OCI-LY3 (cell line): ENCODE data around the gene HSDL2.
A peak's percentile ranks its signal among the peaks of the same experiment; 100 is the strongest.
"Not testable (repeated sequence)": the region's sequence is repeated elsewhere in the genome, so short reads cannot be mapped to it uniquely, and the experiment has no call there.

ENCODE experiments used
- H2AFZ ChIP-seq: fragments of 200-600, 300-600 bp; shearing (Covaris generic); 2 replicates; pipeline ENCODE4 v1.6.0; 2014; ENCODE audit warnings: antibody characterized with exemption, low read depth, low read length
- H3K27ac ChIP-seq: fragments of 200-600, 300-600 bp; sonication (generic); 2 replicates; pipeline ENCODE4 v1.5.1; 2014; ENCODE audit warnings: mild to moderate bottlenecking, low read length, moderate library complexity, mixed read lengths
- H3K27me3 ChIP-seq: fragments of 200-600, 300-600 bp; sonication (generic); 2 replicates; pipeline ENCODE4 v1.6.1; 2014; ENCODE audit warnings: low read depth, low read length, mixed read lengths
- H3K36me3 ChIP-seq: fragments of 200-600, 300-600 bp; sonication (generic); replicated peaks from 2 replicates; pipeline ENCODE3; 2014; ENCODE audit warnings: low read depth, low read length, mixed read lengths
- H3K4me1 ChIP-seq: fragments of 300-600, 200-600 bp; sonication (generic); 2 replicates; pipeline ENCODE4 v1.6.1; 2014; ENCODE audit warnings: low read length, mixed read lengths
- H3K4me2 ChIP-seq: fragments of 200-600, 300-600 bp; sonication (generic); 2 replicates; pipeline ENCODE4 v1.6.1; 2014; ENCODE audit warnings: low read length, mixed read lengths
- H3K4me3 ChIP-seq: fragments of 300-600, 200-600 bp; sonication (generic); 2 replicates; pipeline ENCODE4 v1.5.1; 2014; ENCODE audit warnings: antibody characterized with exemption, mild to moderate bottlenecking, low read length, moderate library complexity
- H3K79me2 ChIP-seq: fragments of 300-600, 200-600 bp; shearing (Covaris generic); 2 replicates; pipeline ENCODE4 v1.6.1; 2014; ENCODE audit warnings: mild to moderate bottlenecking, low read length, mixed read lengths
- H3K9ac ChIP-seq: fragments of 300-600, 200-600 bp; shearing (Covaris generic); 2 replicates; pipeline ENCODE4 v1.6.0; 2014; ENCODE audit warnings: mild to moderate bottlenecking, low read length, moderate library complexity
- H3K9me3 ChIP-seq: fragments of 200-600, 300-600 bp; shearing (Covaris generic); 2 replicates; pipeline ENCODE4 v1.6.1; 2014; ENCODE audit warnings: low read length, mixed read lengths; ENCODE audit not compliant: insufficient read depth
- H4K20me1 ChIP-seq: fragments of 200-600, 300-600 bp; sonication (generic); 2 replicates; pipeline ENCODE4 v1.6.1; 2016; ENCODE audit warnings: low read length, mixed read lengths; ENCODE audit not compliant: insufficient read depth
- CTCF ChIP-seq: fragments of 200-600, 300-600 bp; sonication (generic); IDR thresholded peaks from 2 replicates; pipeline ENCODE4 v1.5.1; 2014; ENCODE audit warnings: antibody characterized with exemption, low read length, low read depth
- EZH2phosphoT487 ChIP-seq: fragments of 200-600 bp; shearing (Covaris generic); IDR thresholded peaks from 2 replicates; pipeline ENCODE4 v1.6.1; 2018; ENCODE audit warnings: antibody characterized with exemption, mixed run types, low read depth

Gene HSDL2

GRCh38 chr9:112355427-112355897 lies 24.4 kb upstream of the HSDL2 start:
- Histone ChIP-seq H3K36me3 (no peaks in the 10 kb centered on the region), H2AFZ (no peak overlapping the region), H4K20me1 (no peaks in the 10 kb centered on the region), H3K9me3 (no peaks in the 10 kb centered on the region), H3K27ac (no peak overlapping the region), H3K9ac (no peak overlapping the region), H3K27me3 (no peaks in the 10 kb centered on the region), H3K4me3 (no peak overlapping the region), H3K4me1 (no peaks in the 10 kb centered on the region), H3K79me2 (no peaks in the 10 kb centered on the region), H3K4me2 (no peak overlapping the region)
- TF ChIP-seq CTCF: no peak
- no peak for TF ChIP-seq EZH2phosphoT487

GRCh38 chr9:112360047-112360804 lies 19.7 kb upstream of the HSDL2 start:
- H3K4me3 ChIP-seq: no peak overlapping the region
- H3K4me2 ChIP-seq: no peak overlapping the region
- no peaks in the 10 kb centered on the region for H4K20me1 ChIP-seq
- H3K27me3 ChIP-seq: no peaks in the 10 kb centered on the region
- H3K79me2 ChIP-seq: no peaks in the 10 kb centered on the region
- H3K9me3 ChIP-seq: no peaks in the 10 kb centered on the region
- no peak overlapping the region for H3K9ac ChIP-seq
- TF ChIP-seq EZH2phosphoT487 (no peak), CTCF (no peak)
- H3K27ac ChIP-seq: no peak overlapping the region
- H3K36me3 ChIP-seq: no peaks in the 10 kb centered on the region
- no peaks in the 10 kb centered on the region for H3K4me1 ChIP-seq
- H2AFZ ChIP-seq: no peak overlapping the region

GRCh38 chr9:112361601-112362000 lies 18.3 kb upstream of the HSDL2 start:
- H2AFZ ChIP-seq: no peak overlapping the region
- peak overlapping the region; percentile 43 for H3K4me2 ChIP-seq

GRCh38 chr9:112364761-112365160 lies 15.1 kb upstream of the HSDL2 start:
- Histone ChIP-seq H3K27me3 (no peaks in the 10 kb centered on the region), H3K4me1 (no peaks in the 10 kb centered on the region), H3K27ac (no peak overlapping the region), H3K4me2 (no peak overlapping the region), H3K79me2 (no peaks in the 10 kb centered on the region), H4K20me1 (no peaks in the 10 kb centered on the region), H3K9ac (no peak overlapping the region), H3K9me3 (no peaks in the 10 kb centered on the region), H3K36me3 (no peaks in the 10 kb centered on the region), H3K4me3 (no peak overlapping the region), H2AFZ (no peak overlapping the region)
- TF ChIP-seq CTCF (no peak), EZH2phosphoT487 (no peak)

More at GRCh38 chr9:112361601-112362000, 18.3 kb upstream of the HSDL2 start:
- Histone ChIP-seq H3K79me2 (no peaks in the 10 kb centered on the region), H3K27me3 (no peaks in the 10 kb centered on the region), H3K9me3 (no peaks in the 10 kb centered on the region), H3K27ac (no peak overlapping the region), H3K4me3 (peak overlapping the region; percentile 20; the same call in 1 of the 2 replicates), H3K9ac (no peak overlapping the region), H4K20me1 (no peaks in the 10 kb centered on the region), H3K4me1 (no peaks in the 10 kb centered on the region), H3K36me3 (no peaks in the 10 kb centered on the region)
- TF ChIP-seq EZH2phosphoT487 (no peak), CTCF (peak; percentile 61)

GRCh38 chr9:112365257-112365656 lies 14.7 kb upstream of the HSDL2 start:
- H3K27ac ChIP-seq, H3K27me3 ChIP-seq: not testable (repeated sequence)

More at GRCh38 chr9:112365257-112365656, 14.7 kb upstream of the HSDL2 start:
- H3K79me2 ChIP-seq, H3K9ac ChIP-seq, H3K4me2 ChIP-seq, H3K4me3 ChIP-seq, H2AFZ ChIP-seq, H3K36me3 ChIP-seq, H3K9me3 ChIP-seq, H3K4me1 ChIP-seq, H4K20me1 ChIP-seq: not testable (repeated sequence)
